ENCODE data around the gene RPGRIP1.

Gene RPGRIP1

DNA sequence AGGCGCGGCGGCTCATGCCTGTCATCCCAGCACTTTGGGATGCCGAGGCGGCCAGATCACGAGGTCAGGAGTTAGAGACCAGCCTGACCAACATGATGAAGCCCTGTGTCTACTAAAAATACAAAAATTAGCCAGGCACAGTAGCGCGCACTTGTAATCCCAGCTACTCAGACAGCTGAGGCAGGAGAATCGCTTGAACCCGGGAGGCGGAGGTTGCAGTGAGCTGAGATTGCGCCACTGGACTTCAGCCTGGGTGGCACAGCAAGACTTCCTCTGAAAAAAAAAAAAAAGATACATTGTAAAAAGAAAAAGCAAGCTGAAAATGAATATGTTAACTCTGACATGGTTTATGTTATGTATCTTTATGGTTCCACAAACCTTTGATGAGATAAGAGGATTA is 33.6 kb downstream of the RPGRIP1 start:
- Histone ChIP-seq H3K4me3 (ENCODE audit: insufficient read depth, low read depth, low read length, poor library complexity, severe bottlenecking) (no peak overlapping the region), H3K27ac (ENCODE audit: insufficient read depth, low read length, poor library complexity, severe bottlenecking) (no peak overlapping the region), H3K4me1 (ENCODE audit: control insufficient read depth, insufficient read depth, low read length, poor library complexity, severe bottlenecking) (peaks cover 3% of the 10 kb centered on the region), H3K36me3 (ENCODE audit: control insufficient read depth, insufficient read depth, low read length) (no peaks in the 10 kb centered on the region), H3K9me3 (ENCODE audit: control insufficient read depth, low read length) (no peaks in the 10 kb centered on the region), H3K27me3 (replicated peaks; ENCODE audit: control insufficient read depth, insufficient read depth, low read length, poor library complexity, severe bottlenecking) (no peaks in the 10 kb centered on the region)
- DNase-seq: no peak

DNA sequence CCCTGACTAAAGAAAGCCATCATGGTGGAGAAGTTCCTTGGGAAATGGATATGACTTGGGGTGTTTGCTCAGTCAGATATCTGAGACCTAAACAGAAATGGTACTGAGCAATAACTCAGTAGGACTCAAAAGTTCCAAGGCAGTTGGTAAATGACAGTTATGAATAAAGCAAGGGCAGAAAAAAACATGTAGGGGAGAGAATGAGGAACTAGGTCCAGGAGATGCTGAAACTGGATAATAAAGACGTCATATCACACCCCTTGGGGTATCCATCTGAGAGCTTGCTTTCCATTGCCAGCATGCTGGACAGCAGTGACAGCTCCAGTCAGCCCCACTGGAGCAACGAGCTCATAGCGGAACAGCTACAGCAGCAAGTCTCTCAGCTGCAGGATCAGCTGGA is 37.5 kb downstream of the RPGRIP1 start:
- Histone ChIP-seq H3K27ac (ENCODE audit: insufficient read depth, low read length, poor library complexity, severe bottlenecking) (no peak overlapping the region), H3K9me3 (ENCODE audit: control insufficient read depth, low read length) (no peaks in the 10 kb centered on the region), H3K4me3 (ENCODE audit: insufficient read depth, low read depth, low read length, poor library complexity, severe bottlenecking) (no peak overlapping the region), H3K36me3 (ENCODE audit: control insufficient read depth, insufficient read depth, low read length) (no peaks in the 10 kb centered on the region), H3K27me3 (replicated peaks; ENCODE audit: control insufficient read depth, insufficient read depth, low read length, poor library complexity, severe bottlenecking) (no peaks in the 10 kb centered on the region), H3K4me1 (ENCODE audit: control insufficient read depth, insufficient read depth, low read length, poor library complexity, severe bottlenecking) (peaks cover 2% of the 10 kb centered on the region)
- DNase-seq: no peak

DNA sequence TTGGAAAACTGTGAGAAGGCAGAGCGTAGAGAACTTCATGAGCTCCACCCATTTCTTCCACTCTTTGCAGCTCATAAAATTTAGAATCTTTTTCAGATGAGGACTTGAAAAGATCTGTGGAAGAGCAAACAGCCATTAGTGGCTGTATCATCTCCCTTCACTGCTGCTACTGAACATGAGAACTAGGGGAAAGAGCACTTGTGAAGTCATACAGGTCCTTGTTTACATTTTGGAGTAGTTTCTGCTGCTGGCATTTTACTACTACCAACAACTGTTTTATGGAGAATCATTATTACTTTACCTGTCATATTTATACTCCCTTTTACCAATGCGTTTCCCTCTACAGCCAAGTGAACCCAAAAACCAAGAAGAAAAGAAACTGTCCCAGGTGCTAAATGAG is 41.0 kb downstream of the RPGRIP1 start:
- no peak overlapping the region for H3K27ac ChIP-seq (ENCODE audit: insufficient read depth, low read length, poor library complexity, severe bottlenecking)
- peaks cover 2% of the 10 kb centered on the region for H3K4me1 ChIP-seq (ENCODE audit: control insufficient read depth, insufficient read depth, low read length, poor library complexity, severe bottlenecking)
- H3K36me3 ChIP-seq (ENCODE audit: control insufficient read depth, insufficient read depth, low read length): no peaks in the 10 kb centered on the region
- no peaks in the 10 kb centered on the region for H3K9me3 ChIP-seq (ENCODE audit: control insufficient read depth, low read length)
- no peaks in the 10 kb centered on the region for H3K27me3 ChIP-seq (replicated peaks; ENCODE audit: control insufficient read depth, insufficient read depth, low read length, poor library complexity, severe bottlenecking)
- no peak overlapping the region for H3K4me3 ChIP-seq (ENCODE audit: insufficient read depth, low read depth, low read length, poor library complexity, severe bottlenecking)
- DNase-seq: no peak

DNA sequence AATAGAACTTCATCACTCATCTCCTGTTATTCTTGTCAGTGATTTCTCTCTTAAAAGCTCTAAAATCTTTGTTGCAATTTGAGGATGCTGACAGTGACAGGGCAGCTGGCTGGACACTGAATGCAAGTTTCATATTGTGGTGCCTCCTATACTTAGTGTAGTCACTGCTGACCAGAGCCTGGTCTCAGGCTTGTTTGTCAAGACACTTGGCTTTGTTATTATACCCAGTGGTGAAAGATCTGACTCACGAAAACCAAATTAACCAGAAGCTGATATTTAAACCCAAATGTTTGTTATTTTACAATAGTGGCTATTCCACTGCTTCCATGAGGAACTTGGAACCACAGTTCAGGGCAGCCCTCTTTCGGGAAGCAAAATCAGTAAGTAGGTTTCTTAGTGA is 42.8 kb downstream of the RPGRIP1 start:
- Histone ChIP-seq H3K36me3 (ENCODE audit: control insufficient read depth, insufficient read depth, low read length) (no peaks in the 10 kb centered on the region), H3K4me3 (ENCODE audit: insufficient read depth, low read depth, low read length, poor library complexity, severe bottlenecking) (no peak overlapping the region), H3K27me3 (replicated peaks; ENCODE audit: control insufficient read depth, insufficient read depth, low read length, poor library complexity, severe bottlenecking) (no peaks in the 10 kb centered on the region), H3K4me1 (ENCODE audit: control insufficient read depth, insufficient read depth, low read length, poor library complexity, severe bottlenecking) (peaks cover 2% of the 10 kb centered on the region), H3K9me3 (ENCODE audit: control insufficient read depth, low read length) (no peaks in the 10 kb centered on the region), H3K27ac (ENCODE audit: insufficient read depth, low read length, poor library complexity, severe bottlenecking) (no peak overlapping the region)
- no peak for DNase-seq

DNA sequence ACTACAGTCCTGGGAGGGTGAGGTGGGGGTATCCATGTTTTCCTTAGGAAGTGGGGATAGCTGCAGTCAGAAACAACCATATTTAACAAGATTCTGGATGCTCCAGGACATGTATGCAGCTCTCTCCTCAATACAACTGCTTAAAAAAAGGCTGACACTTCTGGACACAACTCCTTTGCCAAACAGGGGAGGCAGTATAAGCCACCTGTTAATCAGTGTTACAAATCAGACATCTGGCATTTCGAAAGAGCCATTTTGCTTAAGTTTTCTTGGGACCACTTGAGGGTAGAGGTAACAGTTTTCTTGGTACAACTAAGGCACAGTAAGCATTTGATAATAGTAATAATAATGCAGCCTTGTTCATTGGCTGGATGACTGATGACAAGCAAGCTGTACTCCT is 47.1 kb downstream of the RPGRIP1 start:
- Histone ChIP-seq H3K9me3 (ENCODE audit: control insufficient read depth, low read length) (no peaks in the 10 kb centered on the region), H3K27me3 (replicated peaks; ENCODE audit: control insufficient read depth, insufficient read depth, low read length, poor library complexity, severe bottlenecking) (no peaks in the 10 kb centered on the region), H3K27ac (ENCODE audit: insufficient read depth, low read length, poor library complexity, severe bottlenecking) (no peak overlapping the region), H3K4me1 (ENCODE audit: control insufficient read depth, insufficient read depth, low read length, poor library complexity, severe bottlenecking) (no peaks in the 10 kb centered on the region), H3K36me3 (ENCODE audit: control insufficient read depth, insufficient read depth, low read length) (no peaks in the 10 kb centered on the region), H3K4me3 (ENCODE audit: insufficient read depth, low read depth, low read length, poor library complexity, severe bottlenecking) (no peak overlapping the region)
- DNase-seq: no peak

All from effector memory CD4-positive, alpha-beta T cell (primary cell).